H7 (cell line): Measurements from ENCODE around the gene NDUFS8. TPM values are rescaled to one million over a fixed set of nuclear protein-coding genes. Genes with fewer than 3 reads are reported as not detected.
"Not testable (repeated sequence)": the region's sequence is repeated elsewhere in the genome, so short reads cannot be mapped to it uniquely, and the experiment has no call there.

Experiments
- DNase-seq: peaks from one replicate; pipeline ENCODE4 v3.0.0; 2012
- H3K27me3 ChIP-seq: 2 replicates; pipeline ENCODE4 v1.6.0; 2011; ENCODE audit warnings: mild to moderate bottlenecking, low read length; ENCODE audit not compliant: control insufficient read depth, insufficient read depth
- H3K36me3 ChIP-seq: replicated peaks from 2 replicates; pipeline ENCODE4 v1.5.1; 2011; ENCODE audit warnings: low read length; ENCODE audit not compliant: control insufficient read depth, insufficient read depth
- H3K4me3 ChIP-seq: 2 replicates; pipeline ENCODE4 v1.5.1; 2011; ENCODE audit warnings: low read depth, mild to moderate bottlenecking, control low read depth, low read length, moderate library complexity; ENCODE audit not compliant: insufficient read depth
- total RNA-seq: library from RNA; depleted of rRNA; stranded (reverse); fragments of >200 nt; shearing (Covaris generic); gene quantifications from 2 replicates; pipeline ENCODE4 v1.2.3, GENCODE V29; 2014; rRNA removed

NDUFS8 gene
- total RNA-seq = 277 and 299 TPM in 2 replicates

GRCh38 chr11:68030318-68031143 lies at the start of gene NDUFS8:
NDUFS8 (plus strand) TSS chr11:68030681; CDS start chr11:68032152, 1,471 bp downstream.
- peak within 1 kb of the TSS; percentile 90 for H3K4me3 ChIP-seq
- DNase-seq = peak; percentile 100
- H3K36me3 ChIP-seq = peaks cover 20% of the 10 kb centered on the region
- no peaks in the 10 kb centered on the region for H3K27me3 ChIP-seq

GRCh38 chr11:67981226-67981625 lies 49.3 kb upstream of the NDUFS8 start:
- H3K27me3 ChIP-seq, H3K4me3 ChIP-seq, DNase-seq, H3K36me3 ChIP-seq: not testable (repeated sequence)

GRCh38 chr11:67982255-67982857 lies 48.1 kb upstream of the NDUFS8 start:
- not testable (repeated sequence) for H3K27me3 ChIP-seq, H3K4me3 ChIP-seq, DNase-seq, H3K36me3 ChIP-seq

DNA sequence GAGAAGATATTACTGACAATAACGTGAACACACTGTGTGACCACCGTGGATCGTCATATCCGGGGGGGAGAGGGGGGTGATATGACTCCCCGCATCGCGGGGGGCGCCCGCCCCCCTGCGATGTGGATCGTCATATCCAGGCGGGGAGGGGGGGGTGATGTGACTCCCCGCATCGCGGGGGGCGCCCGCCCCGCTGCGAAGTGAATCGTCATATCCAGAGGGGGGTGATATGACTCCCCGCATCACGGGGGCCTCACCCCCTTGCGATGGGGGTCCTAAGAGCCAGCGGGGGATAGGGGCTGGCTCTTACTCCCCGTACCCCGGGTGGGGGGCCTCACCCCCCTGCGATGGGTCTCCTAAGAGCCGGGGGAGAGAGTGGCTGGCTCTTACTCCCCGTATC lies 46.5 kb upstream of the NDUFS8 start:
- no peaks in the 10 kb centered on the region for H3K27me3 ChIP-seq
- peak; percentile 27 for DNase-seq
- H3K36me3 ChIP-seq = no peaks in the 10 kb centered on the region
- H3K4me3 ChIP-seq = no peak overlapping the region

- not testable (repeated sequence) for H3K36me3 ChIP-seq
These were observed 45.2 kb upstream of the NDUFS8 start for GRCh38 chr11:67985302-67985701.

GRCh38 chr11:67990546-67991346 lies 39.7 kb upstream of the NDUFS8 start:
- peak; percentile 91 for DNase-seq
- not testable (repeated sequence) for H3K27me3 ChIP-seq, H3K36me3 ChIP-seq
- peak overlapping the region; percentile 42 for H3K4me3 ChIP-seq

More at GRCh38 chr11:67985302-67985701, 45.2 kb upstream of the NDUFS8 start:
- not testable (repeated sequence) for H3K4me3 ChIP-seq, H3K27me3 ChIP-seq, DNase-seq

DNA sequence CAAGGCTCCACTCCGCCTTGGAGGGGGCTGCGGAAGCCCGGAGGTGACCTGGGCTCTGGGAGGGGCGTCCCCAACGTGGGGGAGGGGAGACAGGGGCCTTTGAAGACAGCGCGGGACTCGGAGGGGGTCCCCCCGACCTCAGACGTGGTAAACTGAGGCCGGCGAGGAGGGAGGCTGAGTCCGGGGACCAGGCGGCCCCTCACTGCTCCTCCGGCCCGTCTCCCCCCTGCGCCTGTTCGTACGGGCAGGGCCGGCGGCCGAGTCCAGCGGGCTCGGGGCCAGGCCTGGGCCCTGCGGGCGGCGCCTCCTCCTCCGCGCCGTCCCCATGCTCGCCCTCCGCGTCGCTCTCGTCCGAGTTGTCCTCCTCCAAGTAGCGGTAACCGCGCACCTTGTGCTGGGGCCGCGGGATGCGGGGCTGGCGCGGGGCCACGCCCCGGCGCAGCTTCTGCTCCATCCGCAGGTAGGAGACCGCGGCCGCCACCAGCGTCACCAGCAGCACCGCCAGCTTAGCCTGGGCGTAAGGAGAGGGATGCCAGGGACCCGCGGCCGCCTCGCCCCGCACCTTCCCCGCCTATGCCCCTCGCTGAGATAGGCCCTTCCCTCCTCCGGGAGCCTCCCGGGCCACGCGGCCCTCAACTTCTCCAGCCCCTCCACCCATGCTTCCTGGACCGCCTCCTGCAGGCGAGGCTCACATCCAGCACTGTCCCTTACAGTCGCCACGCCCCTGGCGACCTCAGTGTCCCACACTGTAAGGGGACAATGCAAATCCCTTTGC lies 38.9 kb upstream of the NDUFS8 start:
- H3K4me3 ChIP-seq = peak overlapping the region; percentile 42
- not testable (repeated sequence) for DNase-seq, H3K36me3 ChIP-seq, H3K27me3 ChIP-seq

DNA sequence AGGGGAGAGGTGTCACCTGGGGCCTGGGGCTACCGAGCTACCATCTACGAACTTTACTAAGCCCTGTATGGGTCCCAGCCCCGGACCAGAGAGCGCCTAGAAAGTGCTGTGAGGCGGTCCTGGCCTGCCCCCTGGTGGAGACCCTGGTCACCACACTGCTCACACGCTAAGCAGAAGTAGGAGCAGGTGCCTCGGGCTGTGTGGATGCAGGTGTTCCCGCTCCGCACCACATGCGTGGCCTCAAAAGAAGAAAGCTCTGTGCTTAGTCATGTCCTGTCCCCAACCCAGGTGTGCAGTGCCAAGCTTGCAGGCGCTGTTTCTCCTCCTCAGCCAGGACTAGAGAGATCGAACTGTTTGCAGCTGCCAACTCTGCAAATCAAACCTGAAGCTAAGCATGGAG lies 36.7 kb upstream of the NDUFS8 start:
- DNase-seq = peak; percentile 46
- not testable (repeated sequence) for H3K36me3 ChIP-seq, H3K27me3 ChIP-seq, H3K4me3 ChIP-seq

GRCh38 chr11:67994387-67994786 lies 36.1 kb upstream of the NDUFS8 start:
- not testable (repeated sequence) for DNase-seq, H3K27me3 ChIP-seq, H3K4me3 ChIP-seq, H3K36me3 ChIP-seq

- DNase-seq, H3K4me3 ChIP-seq, H3K27me3 ChIP-seq, H3K36me3 ChIP-seq: not testable (repeated sequence)
These were observed 35.4 kb upstream of the NDUFS8 start for GRCh38 chr11:67995129-67995528.

DNA sequence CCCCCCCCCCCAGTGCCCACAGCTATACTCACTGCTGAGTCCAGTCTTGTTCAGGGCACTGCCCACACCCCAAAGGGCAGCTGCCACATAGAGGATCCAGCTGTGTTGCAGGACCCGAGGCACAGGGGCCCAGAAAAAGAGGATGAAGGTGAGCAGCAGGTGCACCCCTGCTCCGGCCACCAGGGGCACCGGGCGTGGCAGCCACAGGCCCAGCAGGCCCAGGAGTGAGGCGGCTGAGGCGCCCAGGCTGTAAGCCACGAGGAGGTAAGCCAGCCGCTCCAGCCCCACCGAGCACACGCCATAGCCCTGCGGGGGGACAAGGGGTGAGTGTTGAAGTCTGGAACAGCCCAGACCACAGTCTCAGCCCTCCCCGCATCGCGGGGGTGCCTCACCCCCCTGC lies 34.9 kb upstream of the NDUFS8 start:
- not testable (repeated sequence) for H3K4me3 ChIP-seq, DNase-seq, H3K36me3 ChIP-seq, H3K27me3 ChIP-seq

- peak; percentile 34 for DNase-seq
- Histone ChIP-seq H3K27me3 (no peaks in the 10 kb centered on the region; the same call in 1 of the 2 replicates), H3K36me3 (no peaks in the 10 kb centered on the region), H3K4me3 (no peak overlapping the region)
These were observed 34.4 kb upstream of the NDUFS8 start for GRCh38 chr11:67996051-67996450.

- DNase-seq = peak; percentile 98
- Histone ChIP-seq H3K36me3 (no peaks in the 10 kb centered on the region), H3K27me3 (no peaks in the 10 kb centered on the region), H3K4me3 (peak overlapping the region; percentile 52)
These were observed 33.6 kb upstream of the NDUFS8 start for GRCh38 chr11:67996622-67997474.
